OCI-M2 (cell line): ENCODE measurements around the gene HOXA3.

Source experiments
- DNase-seq: peaks from one replicate; lab custom pipeline; 2025; ENCODE audit not compliant: unreplicated experiment; lab: John Stamatoyannopoulos, UW

Gene HOXA3

DNA sequence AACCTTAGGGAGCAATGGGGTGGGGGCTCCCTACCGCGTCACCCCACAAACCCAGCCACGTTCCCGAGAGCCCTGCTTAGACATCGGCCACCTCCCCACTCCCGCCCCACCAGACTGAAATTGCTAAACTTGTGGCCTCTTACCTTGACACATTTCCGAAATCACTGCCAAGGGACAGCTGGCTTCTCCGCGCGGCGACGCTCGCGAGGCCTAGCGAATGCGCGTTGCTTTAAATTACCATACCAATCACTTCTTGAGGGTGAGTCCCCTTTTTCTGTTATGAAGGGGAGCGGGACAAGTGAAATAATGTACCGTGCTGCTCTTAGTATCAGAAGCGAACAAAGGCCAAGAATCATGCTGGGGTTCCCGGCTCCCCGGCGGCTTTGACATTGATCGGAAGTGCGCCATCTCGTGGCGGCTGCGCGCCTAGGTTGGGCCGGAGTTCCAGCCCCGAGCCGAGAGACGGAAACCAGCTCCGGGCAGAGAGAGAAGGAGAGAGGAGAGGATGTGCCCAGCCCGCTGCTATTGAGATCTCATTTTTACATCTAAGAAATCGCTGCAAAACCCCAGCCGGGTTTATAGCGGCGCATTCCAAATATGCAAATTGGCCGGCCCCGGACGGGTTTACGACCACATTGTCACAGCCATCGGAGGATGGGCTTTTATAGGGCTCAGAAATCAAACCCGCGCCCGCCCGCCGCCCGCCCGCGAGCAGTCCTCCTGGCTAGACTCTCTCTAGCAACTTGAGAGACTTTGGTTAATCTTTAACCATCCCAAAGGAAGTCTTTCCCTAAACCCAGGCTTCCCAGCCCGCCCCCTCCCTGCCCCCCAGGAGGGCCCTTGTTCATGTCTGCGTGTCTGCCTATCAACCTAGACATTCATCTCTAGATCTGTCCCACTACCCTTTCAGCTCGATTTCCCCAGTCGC lies 27.4 kb upstream of the HOXA3 start:
- DNase-seq: no peak

- no peak for DNase-seq
Observed at GRCh38 chr7:27179030-27179429, 26.6 kb upstream of the HOXA3 start.

- DNase-seq: no peak
Observed at GRCh38 chr7:27178366-27178765, 26.0 kb upstream of the HOXA3 start.

DNA sequence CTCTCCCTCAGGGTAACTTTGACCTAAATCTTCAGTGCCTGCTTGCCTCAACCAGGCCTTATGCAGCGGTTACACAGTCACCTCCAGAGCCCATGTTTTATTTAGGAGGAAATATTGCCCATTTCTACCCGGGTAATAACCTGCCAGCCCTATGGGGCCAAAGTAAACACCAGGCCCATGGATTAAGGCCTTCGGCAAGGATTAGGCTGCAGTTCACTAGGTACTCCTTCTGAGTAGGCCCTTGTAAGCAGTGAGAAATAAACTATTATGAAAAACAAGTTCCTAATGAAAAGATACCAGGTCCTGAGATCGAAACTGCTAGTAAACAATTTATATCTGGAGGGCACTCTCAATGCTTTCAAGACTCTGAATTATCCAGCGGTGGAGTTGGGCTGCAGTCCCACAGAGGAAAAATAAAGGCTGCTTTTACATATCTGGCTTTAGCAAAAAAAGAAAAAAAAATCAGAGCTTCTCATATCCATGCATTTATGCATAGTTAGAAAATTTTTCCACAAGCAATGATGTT lies 25.5 kb upstream of the HOXA3 start:
- no peak for DNase-seq

DNA sequence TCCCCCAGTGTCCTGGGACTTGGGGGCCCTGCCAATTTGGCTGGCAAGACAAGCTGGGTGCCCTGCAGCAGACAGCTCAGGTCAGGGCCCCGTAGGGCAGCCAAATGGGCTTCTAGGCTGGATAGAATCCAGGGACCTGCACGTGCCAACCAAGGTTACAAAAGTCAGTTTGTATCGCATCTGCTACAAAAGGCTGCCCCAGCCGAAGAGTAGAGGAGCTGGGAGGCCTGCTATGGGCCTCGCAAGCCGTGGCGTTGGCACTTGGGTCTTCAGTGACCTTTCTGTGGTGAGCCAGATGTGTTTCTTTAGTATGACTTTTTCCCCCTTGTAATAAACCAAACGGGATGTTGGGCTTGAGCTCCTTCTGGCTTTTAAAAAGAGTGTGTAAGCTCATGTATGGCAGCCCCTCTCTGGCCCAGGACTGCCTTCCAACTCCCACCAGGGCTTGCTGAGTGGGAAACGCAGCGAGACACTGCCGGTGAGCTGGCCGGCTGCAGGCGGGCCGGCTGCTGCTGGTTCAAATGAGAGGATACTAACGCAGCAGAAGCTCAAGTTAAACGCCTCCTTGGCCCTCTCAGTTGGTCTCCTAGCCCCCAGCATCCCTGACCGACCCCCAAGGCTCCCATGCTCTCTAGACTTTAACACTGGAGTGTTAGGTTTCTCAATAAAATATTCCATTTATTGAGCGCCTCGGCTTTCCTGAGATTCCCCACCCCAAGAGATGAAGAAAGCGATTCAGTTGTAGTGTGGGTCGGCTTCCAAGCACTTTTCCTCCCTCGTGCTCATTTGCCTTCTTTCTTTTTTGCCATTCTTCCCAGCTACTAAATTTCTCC lies 24.8 kb upstream of the HOXA3 start:
- no peak for DNase-seq

DNA sequence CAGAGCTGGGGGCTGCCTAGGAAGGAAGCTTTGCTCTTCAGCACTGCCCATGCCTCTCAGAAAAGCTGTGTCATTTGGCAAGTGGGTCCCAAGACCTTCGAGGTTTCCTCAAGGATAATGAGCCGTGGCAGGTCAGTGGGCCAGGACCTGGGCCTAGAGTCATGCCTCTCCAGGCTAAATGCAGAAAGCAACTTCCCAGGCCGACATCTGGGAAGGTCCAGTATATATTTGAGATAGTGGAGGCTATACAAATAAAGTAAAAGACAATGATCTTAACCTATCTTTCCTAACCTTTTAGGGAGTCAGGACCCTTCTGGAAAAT lies 24.1 kb upstream of the HOXA3 start:
- DNase-seq: no peak

DNA sequence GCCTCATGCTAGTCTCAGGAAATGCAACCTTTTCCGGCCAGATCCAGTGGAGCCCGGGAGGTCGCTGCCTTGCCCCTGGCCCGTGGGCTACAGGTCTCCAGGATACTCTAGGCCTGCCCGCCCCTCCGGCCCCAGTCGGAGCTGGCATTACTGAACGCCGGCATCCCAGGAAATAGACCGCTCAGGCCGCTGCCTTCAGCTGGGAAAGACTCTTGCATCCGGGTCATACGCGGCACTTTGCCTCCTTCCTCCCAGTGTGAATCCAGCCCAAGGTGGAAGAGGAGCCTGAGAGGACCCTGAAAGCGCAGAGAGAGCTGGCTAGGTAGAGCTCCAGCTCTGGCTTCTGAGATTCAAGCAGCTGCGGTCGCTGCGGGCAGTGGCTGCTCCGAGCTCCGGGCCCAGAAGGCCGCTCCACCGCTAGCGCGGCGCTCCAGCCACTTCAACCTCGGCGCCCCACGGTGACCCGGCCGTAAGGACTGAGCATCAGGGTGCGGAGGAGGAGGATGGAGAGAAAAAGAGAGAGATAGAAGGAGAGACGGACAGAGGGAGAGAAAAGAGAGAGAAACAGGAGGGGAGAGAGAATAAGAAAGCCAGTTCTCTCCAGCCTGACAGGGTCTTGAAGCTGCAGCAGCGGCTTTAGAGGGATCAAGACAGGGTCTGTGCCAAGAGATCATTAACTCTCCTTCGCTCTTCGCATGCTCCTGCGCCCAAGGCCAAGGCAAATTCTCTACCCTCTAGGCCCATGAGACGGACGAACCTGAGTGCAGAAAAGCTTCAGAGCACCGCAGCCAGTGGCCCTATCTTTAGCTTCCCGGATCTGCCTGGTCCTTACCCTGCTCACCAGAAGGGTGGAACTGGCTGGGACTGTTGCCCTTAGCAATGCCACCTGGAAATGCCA lies 23.5 kb upstream of the HOXA3 start:
- DNase-seq: no peak

- no peak for DNase-seq
Observed at GRCh38 chr7:27174874-27175625, 22.7 kb upstream of the HOXA3 start.

- DNase-seq: no peak
Observed at GRCh38 chr7:27173956-27174873, 21.8 kb upstream of the HOXA3 start, which contains the start of gene HOXA10. TSS of gene HOXA10 (minus strand) at chr7:27174320. CDS start at chr7:27174306, 14 bp downstream.

- DNase-seq: no peak
Observed at GRCh38 chr7:27173511-27173955, 21.1 kb upstream of the HOXA3 start.

DNA sequence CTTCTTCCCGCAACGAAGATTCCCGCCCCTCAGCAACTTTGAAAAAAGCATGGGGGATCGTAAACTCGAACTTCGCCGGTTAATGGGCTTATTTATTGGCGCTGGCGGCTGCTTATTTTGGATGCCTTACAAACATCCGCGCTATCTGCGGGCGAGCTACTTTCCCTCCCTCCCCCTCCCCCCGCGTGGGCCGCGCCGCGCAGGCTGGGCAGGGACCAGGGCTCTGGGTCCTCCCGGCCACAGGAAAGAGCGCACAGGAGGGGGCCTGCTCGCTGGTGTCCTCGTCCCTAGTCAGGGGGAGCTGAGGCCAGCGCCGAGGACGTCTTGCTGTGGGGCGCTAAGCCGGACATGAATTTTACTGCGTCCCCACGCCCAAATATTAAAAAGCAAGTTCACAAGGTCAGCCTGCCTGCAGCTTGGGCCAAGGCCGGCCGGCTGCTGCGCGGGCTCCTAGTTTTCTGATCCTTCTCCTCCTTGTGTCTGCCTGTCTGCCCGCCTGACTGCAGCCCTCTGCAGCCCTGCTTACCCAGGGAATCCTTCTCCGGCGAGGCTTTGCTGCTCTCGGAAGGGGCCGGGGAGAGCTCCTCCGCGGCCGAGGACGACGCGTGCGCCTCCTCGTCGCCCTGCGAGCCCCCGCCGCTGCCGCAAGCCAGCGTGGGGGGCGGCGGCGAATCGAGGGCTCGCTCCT lies 20.6 kb upstream of the HOXA3 start:
- no peak for DNase-seq

DNA sequence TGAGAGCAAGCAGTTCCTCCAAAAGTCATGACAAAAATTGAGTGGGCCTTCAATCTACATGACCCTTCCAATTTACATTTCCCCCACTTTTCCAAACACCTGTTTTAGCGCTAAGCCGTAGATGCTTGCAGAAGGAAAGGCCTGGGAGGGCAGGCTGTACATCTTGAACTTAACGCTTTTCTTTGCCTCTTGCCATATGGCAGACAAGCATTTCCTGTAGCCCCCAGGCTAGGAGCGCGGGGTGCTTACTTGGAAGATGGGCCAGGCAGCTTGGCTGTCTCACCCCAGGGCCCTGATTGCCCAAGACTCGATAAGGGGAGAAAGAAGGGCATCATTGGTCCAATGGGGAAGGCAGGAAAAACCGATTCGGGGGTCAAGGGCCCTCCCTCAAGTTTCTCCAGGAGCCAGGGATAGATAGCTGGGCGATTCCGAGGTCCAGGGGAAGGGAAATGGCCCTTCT lies 20.0 kb upstream of the HOXA3 start:
- DNase-seq: no peak

DNA sequence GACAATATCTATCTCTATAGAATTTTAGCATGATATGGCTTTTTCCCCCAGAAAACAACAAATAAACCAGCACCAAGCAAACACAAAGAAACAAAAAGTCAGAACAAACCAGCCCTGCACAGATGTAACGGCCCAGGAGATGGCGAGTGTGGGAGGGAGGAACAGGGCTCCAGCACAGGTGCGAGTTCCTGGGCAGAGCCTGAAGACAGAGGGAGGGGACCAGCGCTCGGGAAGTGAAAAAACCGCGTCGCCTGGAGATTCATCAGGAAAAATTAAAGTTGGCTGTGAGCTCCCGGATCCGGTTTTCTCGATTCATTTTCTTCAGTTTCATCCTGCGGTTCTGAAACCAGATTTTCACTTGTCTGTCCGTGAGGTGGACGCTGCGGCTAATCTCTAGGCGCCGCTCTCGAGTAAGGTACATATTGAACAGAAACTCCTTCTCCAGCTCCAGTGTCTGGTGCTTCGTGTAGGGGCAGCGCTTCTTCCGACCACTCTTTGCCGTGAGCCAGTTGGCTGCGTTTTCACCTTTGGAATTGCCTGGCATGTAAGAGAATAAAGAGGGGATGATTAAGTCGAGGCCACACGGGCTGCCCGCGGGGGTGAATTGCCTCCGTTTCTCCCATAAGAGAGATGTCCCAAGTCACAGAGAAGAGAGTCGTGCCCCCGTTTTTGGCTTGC lies 19.4 kb upstream of the HOXA3 start:
- no peak for DNase-seq

- no peak for DNase-seq
Observed at GRCh38 chr7:27171325-27171636, 18.9 kb upstream of the HOXA3 start.

- no peak for DNase-seq
Observed at GRCh38 chr7:27170426-27171324, 18.3 kb upstream of the HOXA3 start.

GRCh38 chr7:27169658-27170425 lies 17.5 kb upstream of the HOXA3 start:
- DNase-seq: no peak
